Natural killer cell (primary cell): Measurements from ENCODE around the gene CCNB2. TPM values are rescaled to one million over a fixed set of nuclear protein-coding genes. Genes with fewer than 3 reads are reported as not detected.

Experiments
- ATAC-seq, 3 donors: fragments of 150-1000 bp in 2 of 3; fragments of 200-7000 bp in 1 of 3; cut with Tn5 transposase; 1 replicate in 1 of 3; 2 replicates in 2 of 3; pipeline ENCODE4 v1.10.0; 2021; ENCODE audit warnings: mild to moderate bottlenecking in 2 of 3, moderate library complexity in 2 of 3
- DNase-seq, 2 donors: peaks; one replicate each; pipeline versions ENCODE4 v3.0.0 to v3.0.0-alpha.2; 2013 to 2021; ENCODE audit warnings: mixed read lengths in 1 of 2
- H3K27ac ChIP-seq: one replicate; pipeline ENCODE4 v1.5.1; 2013; ENCODE audit warnings: mild to moderate bottlenecking, low read length
- H3K27me3 ChIP-seq: one replicate; pipeline ENCODE4 v1.6.1; 2013; ENCODE audit warnings: low read length; ENCODE audit not compliant: control insufficient read depth, insufficient read depth
- H3K36me3 ChIP-seq: one replicate; pipeline ENCODE4 v1.6.1; 2013; ENCODE audit warnings: low read length; ENCODE audit not compliant: control insufficient read depth, insufficient read depth
- H3K4me1 ChIP-seq: one replicate; pipeline ENCODE4 v1.6.1; 2013; ENCODE audit warnings: low read length; ENCODE audit not compliant: control insufficient read depth, insufficient read depth
- H3K4me3 ChIP-seq: one replicate; pipeline ENCODE4 v1.5.1; 2013; ENCODE audit warnings: low read length
- H3K9me3 ChIP-seq: one replicate; pipeline ENCODE4 v1.6.1; 2013; ENCODE audit warnings: low read length; ENCODE audit not compliant: control insufficient read depth, insufficient read depth
- H3K27ac Mint-ChIP-seq, 2 donors: one replicate each; pipeline ENCODE4 v1.8.0; 2022; ENCODE audit warnings: mild to moderate bottlenecking in 2 of 2, mixed read lengths in 2 of 2, moderate library complexity in 1 of 2
- H3K27me3 Mint-ChIP-seq, 2 donors: one replicate each; pipeline ENCODE4 v1.8.0; 2022; ENCODE audit warnings: low read depth in 2 of 2, mixed read lengths in 2 of 2
- H3K36me3 Mint-ChIP-seq: one replicate; pipeline ENCODE4 v1.8.0; 2022; ENCODE audit warnings: mixed read lengths
- H3K4me1 Mint-ChIP-seq, 2 donors: one replicate each; pipeline ENCODE4 v1.8.0; 2022; ENCODE audit warnings: mixed read lengths in 2 of 2
- H3K4me3 Mint-ChIP-seq: one replicate; pipeline ENCODE4 v1.8.0; 2022; ENCODE audit warnings: mild to moderate bottlenecking, moderate library complexity, mixed read lengths
- H3K9me3 Mint-ChIP-seq, 2 donors: one replicate each; pipeline ENCODE4 v1.8.0; 2022; ENCODE audit warnings: mixed read lengths in 2 of 2
- WGBS: methylation state at CpG from one replicate; pipeline ENCODE4 v1.1.7; 2013; ENCODE audit warnings: missing lambda C conversion rate; ENCODE audit not compliant: insufficient coverage; 5-methylcytosine and 5-hydroxymethylcytosine counted together
- intact Hi-C: fragments of 100-400 bp; cut with micrococcal nuclease; formaldehyde crosslinking; loops from one replicate; pipeline ENCODE4 v1.14.2; 2022
- total RNA-seq, 4 donors: library from RNA; stranded (reverse); fragments of 120-200 nt in 1 of 4; gene quantifications; one replicate each; pipeline versions ENCODE4 v1.2.3 to v1.2.4, GENCODE V29; 2013 to 2022
- TF ChIP-seq, protein P1 (sequence below): fragments of 200-600 bp; IDR thresholded peaks from one replicate; pipeline ENCODE4 v1.8.0; 2022; ENCODE audit warnings: antibody characterized with exemption

Gene CCNB2
- total RNA-seq, 3 donors from 2014 or later (not counting 1 experiment from before 2014, with no cell fraction given): 0.47 to 1.4 (median 1.1) TPM

DNA sequence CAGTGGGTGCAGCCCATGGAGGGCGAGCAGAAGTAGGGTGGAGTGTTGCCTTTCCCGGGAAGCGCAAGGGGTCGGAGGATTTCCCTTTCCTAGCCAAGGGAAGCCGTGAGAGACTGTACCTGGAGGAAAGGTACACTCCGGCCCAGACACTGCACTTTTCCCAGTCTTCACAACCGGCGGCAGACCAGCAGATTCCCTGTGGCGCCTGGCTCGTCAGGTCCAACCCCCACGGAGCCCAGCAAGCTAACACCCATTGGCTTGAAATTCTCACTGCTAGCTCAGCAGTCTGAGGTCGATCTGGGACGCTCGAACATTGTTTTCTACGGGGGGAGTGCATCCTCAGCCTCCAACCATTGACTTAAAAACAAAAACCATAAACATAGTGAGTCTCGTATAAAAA lies 26.5 kb downstream of the CCNB2 start:
- Histone ChIP-seq H3K4me1 (no peaks in the 10 kb centered on the region), H3K27me3 (no peaks in the 10 kb centered on the region), H3K9me3 (no peaks in the 10 kb centered on the region), H3K36me3 (no peaks in the 10 kb centered on the region), H3K4me3 (no peak overlapping the region), H3K27ac (no peak overlapping the region)
- Mint-ChIP-seq H3K27ac (no peak overlapping the region), H3K9me3 (no peaks in the 10 kb centered on the region), H3K4me3 (no peak overlapping the region), H3K36me3 (no peaks in the 10 kb centered on the region), H3K27me3 (no peaks in the 10 kb centered on the region), H3K4me1 (no peaks in the 10 kb centered on the region)
- WGBS: 98% methylated on average over 15 of the region's 16 CpGs
- intact Hi-C loops: no loop called here
- TF ChIP-seq, protein P1, sequence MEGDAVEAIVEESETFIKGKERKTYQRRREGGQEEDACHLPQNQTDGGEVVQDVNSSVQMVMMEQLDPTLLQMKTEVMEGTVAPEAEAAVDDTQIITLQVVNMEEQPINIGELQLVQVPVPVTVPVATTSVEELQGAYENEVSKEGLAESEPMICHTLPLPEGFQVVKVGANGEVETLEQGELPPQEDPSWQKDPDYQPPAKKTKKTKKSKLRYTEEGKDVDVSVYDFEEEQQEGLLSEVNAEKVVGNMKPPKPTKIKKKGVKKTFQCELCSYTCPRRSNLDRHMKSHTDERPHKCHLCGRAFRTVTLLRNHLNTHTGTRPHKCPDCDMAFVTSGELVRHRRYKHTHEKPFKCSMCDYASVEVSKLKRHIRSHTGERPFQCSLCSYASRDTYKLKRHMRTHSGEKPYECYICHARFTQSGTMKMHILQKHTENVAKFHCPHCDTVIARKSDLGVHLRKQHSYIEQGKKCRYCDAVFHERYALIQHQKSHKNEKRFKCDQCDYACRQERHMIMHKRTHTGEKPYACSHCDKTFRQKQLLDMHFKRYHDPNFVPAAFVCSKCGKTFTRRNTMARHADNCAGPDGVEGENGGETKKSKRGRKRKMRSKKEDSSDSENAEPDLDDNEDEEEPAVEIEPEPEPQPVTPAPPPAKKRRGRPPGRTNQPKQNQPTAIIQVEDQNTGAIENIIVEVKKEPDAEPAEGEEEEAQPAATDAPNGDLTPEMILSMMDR: no peak
- DNase-seq (no peak), ATAC-seq (no peak)

DNA sequence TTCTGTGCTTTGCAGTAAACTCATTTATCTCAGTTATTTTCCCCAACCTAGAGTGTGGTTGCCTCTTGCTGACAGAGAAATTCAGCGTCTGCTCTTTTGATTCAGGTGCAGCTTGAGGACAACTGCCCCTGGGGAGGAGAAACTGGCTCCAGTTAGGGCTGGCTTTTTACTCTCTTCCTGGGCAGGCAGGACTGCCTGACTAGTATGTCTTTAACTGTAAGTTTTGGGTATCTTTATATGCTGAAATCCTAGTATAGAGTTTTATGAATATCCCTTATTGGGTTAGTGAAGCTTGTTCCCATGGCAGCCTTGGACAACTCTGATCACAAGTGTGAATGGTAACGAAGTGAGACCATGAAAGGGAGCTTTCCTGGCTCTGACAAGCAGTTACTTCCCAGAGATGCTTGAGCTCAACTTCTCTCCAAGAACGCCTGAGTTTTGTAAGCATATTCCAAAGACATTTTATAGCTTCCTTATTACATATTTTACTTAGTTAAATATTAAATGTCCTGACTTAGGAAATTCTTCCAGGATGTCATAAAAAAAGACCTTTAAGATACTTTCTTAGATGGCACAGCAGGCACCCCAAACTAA lies 27.1 kb downstream of the CCNB2 start:
- WGBS: 100% methylated on average over 2 of the region's 3 CpGs
- DNase-seq: no peak
- TF ChIP-seq, protein P1: no peak
- Mint-ChIP-seq H3K27me3 (no peaks in the 10 kb centered on the region), H3K4me1 (no peaks in the 10 kb centered on the region), H3K27ac (no peak overlapping the region), H3K36me3 (no peaks in the 10 kb centered on the region), H3K9me3 (no peaks in the 10 kb centered on the region), H3K4me3 (no peak overlapping the region)
- Histone ChIP-seq H3K4me1 (no peaks in the 10 kb centered on the region), H3K4me3 (no peak overlapping the region), H3K27me3 (no peaks in the 10 kb centered on the region), H3K27ac (no peak overlapping the region), H3K9me3 (no peaks in the 10 kb centered on the region), H3K36me3 (no peaks in the 10 kb centered on the region)
- ATAC-seq: no peak
- intact Hi-C loops: no loop called here

DNA sequence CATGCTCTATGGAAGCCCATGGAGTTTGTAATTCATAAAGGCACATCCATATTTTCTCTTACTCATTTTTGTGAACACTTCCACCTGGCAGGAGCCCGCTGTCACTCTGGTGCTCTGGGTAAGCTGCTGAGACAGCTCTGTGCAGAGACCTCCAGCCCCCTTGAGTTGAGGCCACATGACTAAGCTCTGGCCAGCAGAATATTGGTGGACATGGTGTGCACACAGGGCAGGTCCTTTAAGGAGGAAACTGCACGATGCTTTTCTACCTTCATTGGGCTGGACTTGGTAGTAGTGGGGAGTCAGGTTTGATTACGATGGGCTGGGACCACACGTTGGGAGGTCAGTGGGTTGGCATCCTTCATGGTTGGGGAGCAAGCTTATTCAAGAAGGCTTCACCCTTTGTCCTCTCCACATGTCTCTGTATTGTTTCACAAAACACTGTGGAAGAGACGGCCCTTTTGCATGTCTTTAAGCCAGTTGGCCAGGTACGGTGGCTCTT lies 29.0 kb downstream of the CCNB2 start:
- H3K4me3 Mint-ChIP-seq: no peak overlapping the region
- no peaks in the 10 kb centered on the region for H3K36me3 Mint-ChIP-seq
- DNase-seq (no peak), ATAC-seq (no peak)
- no peaks in the 10 kb centered on the region for H3K27me3 Mint-ChIP-seq
- no peaks in the 10 kb centered on the region for H3K9me3 Mint-ChIP-seq
- H3K4me1 ChIP-seq: no peaks in the 10 kb centered on the region
- H3K27ac ChIP-seq: no peak overlapping the region
- H3K4me1 Mint-ChIP-seq: no peaks in the 10 kb centered on the region
- H3K27me3 ChIP-seq: no peaks in the 10 kb centered on the region
- WGBS: 97% methylated on average over 6 of the region's 6 CpGs
- TF ChIP-seq, protein P1: no peak
- intact Hi-C loops: no loop called here
- H3K4me3 ChIP-seq: no peak overlapping the region
- H3K27ac Mint-ChIP-seq: no peak overlapping the region
- peaks cover 2% of the 10 kb centered on the region for H3K36me3 ChIP-seq
- no peaks in the 10 kb centered on the region for H3K9me3 ChIP-seq

DNA sequence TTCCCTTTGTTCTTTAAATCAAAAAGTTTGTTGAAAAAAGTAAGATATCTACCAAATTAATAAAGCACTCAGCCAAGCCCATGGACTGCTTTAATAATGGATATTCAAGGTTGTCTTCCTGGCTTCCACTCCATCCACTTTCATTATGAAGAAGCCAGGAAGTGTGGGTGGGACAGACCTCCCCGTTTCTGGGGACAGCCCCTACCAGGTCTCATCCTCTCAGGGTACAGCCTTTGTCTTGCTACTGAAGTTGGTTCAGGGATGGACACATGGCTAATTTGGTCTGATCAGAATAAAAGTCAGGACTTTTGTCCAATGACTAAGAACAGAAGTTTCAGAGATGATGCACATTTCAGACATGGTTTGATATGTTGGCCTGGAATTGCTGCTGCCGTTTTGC lies 32.6 kb downstream of the CCNB2 start:
- H3K27me3 Mint-ChIP-seq: no peaks in the 10 kb centered on the region
- H3K9me3 Mint-ChIP-seq: no peaks in the 10 kb centered on the region
- H3K27ac Mint-ChIP-seq: no peak overlapping the region
- no peak overlapping the region for H3K4me3 Mint-ChIP-seq
- DNase-seq (no peak), ATAC-seq (no peak)
- Histone ChIP-seq H3K9me3 (no peaks in the 10 kb centered on the region), H3K27me3 (no peaks in the 10 kb centered on the region), H3K4me1 (no peaks in the 10 kb centered on the region), H3K27ac (no peak overlapping the region), H3K4me3 (no peak overlapping the region), H3K36me3 (peaks cover 5% of the 10 kb centered on the region)
- TF ChIP-seq, protein P1: no peak
- no peaks in the 10 kb centered on the region for H3K36me3 Mint-ChIP-seq
- intact Hi-C loops: no loop called here
- no peaks in the 10 kb centered on the region for H3K4me1 Mint-ChIP-seq
- WGBS: 56% methylated on average over 2 of the region's 2 CpGs
